ENCODE measurements around the gene NELL2.
"Not testable (repeated sequence)": the region's sequence is repeated elsewhere in the genome, so short reads cannot be mapped to it uniquely, and the experiment has no call there.

The NELL2 gene

GRCh38 chr12:44863867-44864266 is 12.2 kb downstream of the NELL2 start:
- peaks cover 36% of the 10 kb centered on the region for H3K9me3 Mint-ChIP-seq
- peak overlapping the region; percentile 21 for H3K27ac Mint-ChIP-seq
- no peaks in the 10 kb centered on the region for H3K27me3 Mint-ChIP-seq (ENCODE audit: low read depth)
- H3K4me1 Mint-ChIP-seq (ENCODE audit: low read depth): peaks cover 15% of the 10 kb centered on the region
- peaks cover 36% of the 10 kb centered on the region for H3K36me3 Mint-ChIP-seq (ENCODE audit: low read depth)
- H3K4me3 Mint-ChIP-seq: no peak overlapping the region

- no peak overlapping the region for H3K4me3 Mint-ChIP-seq
- H3K4me1 Mint-ChIP-seq (ENCODE audit: low read depth): peaks cover 39% of the 10 kb centered on the region
- H3K27me3 Mint-ChIP-seq (ENCODE audit: low read depth): no peaks in the 10 kb centered on the region
- H3K9me3 Mint-ChIP-seq: peaks cover 25% of the 10 kb centered on the region
- H3K27ac Mint-ChIP-seq: no peak overlapping the region
- H3K36me3 Mint-ChIP-seq (ENCODE audit: low read depth): peaks cover 25% of the 10 kb centered on the region
Observed at GRCh38 chr12:44859998-44860689, 16.0 kb downstream of the NELL2 start.

GRCh38 chr12:44858226-44858855 is 17.8 kb downstream of the NELL2 start:
- no peak overlapping the region for H3K4me3 Mint-ChIP-seq
- H3K27me3 Mint-ChIP-seq (ENCODE audit: low read depth): no peaks in the 10 kb centered on the region
- H3K27ac Mint-ChIP-seq: no peak overlapping the region
- H3K4me1 Mint-ChIP-seq (ENCODE audit: low read depth): peaks cover 43% of the 10 kb centered on the region
- peaks cover 15% of the 10 kb centered on the region for H3K9me3 Mint-ChIP-seq
- H3K36me3 Mint-ChIP-seq (ENCODE audit: low read depth): peaks cover 17% of the 10 kb centered on the region

GRCh38 chr12:44852483-44852882 is 23.6 kb downstream of the NELL2 start:
- Mint-ChIP-seq H3K4me3 (peak overlapping the region; percentile 39), H3K9me3 (no peaks in the 10 kb centered on the region), H3K27ac (peak overlapping the region; percentile 60), H3K4me1 (ENCODE audit: low read depth) (peaks cover 61% of the 10 kb centered on the region), H3K36me3 (ENCODE audit: low read depth) (peaks cover 8% of the 10 kb centered on the region), H3K27me3 (ENCODE audit: low read depth) (no peaks in the 10 kb centered on the region)

GRCh38 chr12:44851586-44851985 is 24.5 kb downstream of the NELL2 start:
- H3K36me3 Mint-ChIP-seq (ENCODE audit: low read depth): peaks cover 9% of the 10 kb centered on the region
- no peak overlapping the region for H3K27ac Mint-ChIP-seq
- no peaks in the 10 kb centered on the region for H3K27me3 Mint-ChIP-seq (ENCODE audit: low read depth)
- H3K9me3 Mint-ChIP-seq: no peaks in the 10 kb centered on the region
- H3K4me1 Mint-ChIP-seq (ENCODE audit: low read depth): peaks cover 64% of the 10 kb centered on the region
- H3K4me3 Mint-ChIP-seq: no peak overlapping the region

GRCh38 chr12:44848703-44849085 is 27.4 kb downstream of the NELL2 start:
- H3K27me3 Mint-ChIP-seq (ENCODE audit: low read depth): no peaks in the 10 kb centered on the region
- H3K4me1 Mint-ChIP-seq (ENCODE audit: low read depth): peaks cover 58% of the 10 kb centered on the region
- peak overlapping the region; percentile 55 for H3K4me3 Mint-ChIP-seq
- peaks cover 6% of the 10 kb centered on the region for H3K36me3 Mint-ChIP-seq (ENCODE audit: low read depth)
- H3K27ac Mint-ChIP-seq: peak overlapping the region; percentile 95
- no peaks in the 10 kb centered on the region for H3K9me3 Mint-ChIP-seq

GRCh38 chr12:44847888-44848702 is 28.0 kb downstream of the NELL2 start:
- H3K4me3 Mint-ChIP-seq: peak overlapping the region; percentile 55
- H3K27me3 Mint-ChIP-seq (ENCODE audit: low read depth): no peaks in the 10 kb centered on the region
- peaks cover 6% of the 10 kb centered on the region for H3K36me3 Mint-ChIP-seq (ENCODE audit: low read depth)
- H3K27ac Mint-ChIP-seq: peak overlapping the region; percentile 95
- H3K9me3 Mint-ChIP-seq: no peaks in the 10 kb centered on the region
- H3K4me1 Mint-ChIP-seq (ENCODE audit: low read depth): peaks cover 58% of the 10 kb centered on the region

GRCh38 chr12:44847403-44847802 is 28.7 kb downstream of the NELL2 start:
- no peaks in the 10 kb centered on the region for H3K27me3 Mint-ChIP-seq (ENCODE audit: low read depth)
- peak overlapping the region; percentile 55 for H3K4me3 Mint-ChIP-seq
- H3K36me3 Mint-ChIP-seq (ENCODE audit: low read depth): peaks cover 6% of the 10 kb centered on the region
- peak overlapping the region; percentile 95 for H3K27ac Mint-ChIP-seq
- H3K4me1 Mint-ChIP-seq (ENCODE audit: low read depth): peaks cover 59% of the 10 kb centered on the region
- no peaks in the 10 kb centered on the region for H3K9me3 Mint-ChIP-seq

GRCh38 chr12:44846826-44847225 is 29.3 kb downstream of the NELL2 start:
- H3K36me3 Mint-ChIP-seq (ENCODE audit: low read depth): peaks cover 6% of the 10 kb centered on the region
- H3K27ac Mint-ChIP-seq: peak overlapping the region; percentile 67
- H3K4me3 Mint-ChIP-seq: peak overlapping the region; percentile 53
- H3K27me3 Mint-ChIP-seq (ENCODE audit: low read depth): no peaks in the 10 kb centered on the region
- peaks cover 54% of the 10 kb centered on the region for H3K4me1 Mint-ChIP-seq (ENCODE audit: low read depth)
- H3K9me3 Mint-ChIP-seq: no peaks in the 10 kb centered on the region

GRCh38 chr12:44842669-44843068 is 33.4 kb downstream of the NELL2 start:
- H3K4me1 Mint-ChIP-seq (ENCODE audit: low read depth): peaks cover 44% of the 10 kb centered on the region
- H3K36me3 Mint-ChIP-seq (ENCODE audit: low read depth): peaks cover 6% of the 10 kb centered on the region
- no peaks in the 10 kb centered on the region for H3K27me3 Mint-ChIP-seq (ENCODE audit: low read depth)
- peaks cover 2% of the 10 kb centered on the region for H3K9me3 Mint-ChIP-seq
- H3K4me3 Mint-ChIP-seq: peak overlapping the region; percentile 41
- H3K27ac Mint-ChIP-seq: peak overlapping the region; percentile 75

GRCh38 chr12:44839785-44840184 is 36.3 kb downstream of the NELL2 start:
- Mint-ChIP-seq H3K36me3 (ENCODE audit: low read depth) (peaks cover 5% of the 10 kb centered on the region), H3K4me3 (peak overlapping the region; percentile 11), H3K27me3 (ENCODE audit: low read depth) (no peaks in the 10 kb centered on the region), H3K9me3 (peaks cover 2% of the 10 kb centered on the region), H3K4me1 (ENCODE audit: low read depth) (peaks cover 51% of the 10 kb centered on the region), H3K27ac (no peak overlapping the region)

- H3K9me3 Mint-ChIP-seq: peaks cover 2% of the 10 kb centered on the region
- peaks cover 3% of the 10 kb centered on the region for H3K36me3 Mint-ChIP-seq (ENCODE audit: low read depth)
- H3K27ac Mint-ChIP-seq: peak overlapping the region; percentile 28
- no peaks in the 10 kb centered on the region for H3K27me3 Mint-ChIP-seq (ENCODE audit: low read depth)
- peaks cover 48% of the 10 kb centered on the region for H3K4me1 Mint-ChIP-seq (ENCODE audit: low read depth)
- H3K4me3 Mint-ChIP-seq: no peak overlapping the region
Observed at GRCh38 chr12:44837114-44837755, 38.9 kb downstream of the NELL2 start.

- H3K36me3 Mint-ChIP-seq (ENCODE audit: low read depth): no peaks in the 10 kb centered on the region
- no peaks in the 10 kb centered on the region for H3K27me3 Mint-ChIP-seq (ENCODE audit: low read depth)
- peak overlapping the region; percentile 84 for H3K27ac Mint-ChIP-seq
- no peaks in the 10 kb centered on the region for H3K9me3 Mint-ChIP-seq
- peak overlapping the region; percentile 40 for H3K4me3 Mint-ChIP-seq
- peaks cover 50% of the 10 kb centered on the region for H3K4me1 Mint-ChIP-seq (ENCODE audit: low read depth)
Observed at GRCh38 chr12:44835641-44836379, 40.3 kb downstream of the NELL2 start.

- not testable (repeated sequence) for H3K9me3 Mint-ChIP-seq; H3K36me3 Mint-ChIP-seq (ENCODE audit: low read depth); H3K27me3 Mint-ChIP-seq (ENCODE audit: low read depth)
- Mint-ChIP-seq H3K4me1 (ENCODE audit: low read depth) (peaks cover 52% of the 10 kb centered on the region), H3K4me3 (peak overlapping the region; percentile 40), H3K27ac (peak overlapping the region; percentile 84)
Observed at GRCh38 chr12:44834996-44835395, 41.1 kb downstream of the NELL2 start.
